GM19467 (cell line): ENCODE measurements around the gene RNU1-3.
"Not testable (repeated sequence)": the region's sequence is repeated elsewhere in the genome, so short reads cannot be mapped to it uniquely, and the experiment has no call there.

ENCODE experiments used
- ATAC-seq: cut with Tn5 transposase; IDR thresholded peaks from one replicate; pipeline ENCODE4 v1.9.1; 2021; ENCODE audit warnings: mild to moderate bottlenecking, moderate library complexity; ENCODE audit not compliant: unreplicated experiment

The RNU1-3 gene

DNA sequence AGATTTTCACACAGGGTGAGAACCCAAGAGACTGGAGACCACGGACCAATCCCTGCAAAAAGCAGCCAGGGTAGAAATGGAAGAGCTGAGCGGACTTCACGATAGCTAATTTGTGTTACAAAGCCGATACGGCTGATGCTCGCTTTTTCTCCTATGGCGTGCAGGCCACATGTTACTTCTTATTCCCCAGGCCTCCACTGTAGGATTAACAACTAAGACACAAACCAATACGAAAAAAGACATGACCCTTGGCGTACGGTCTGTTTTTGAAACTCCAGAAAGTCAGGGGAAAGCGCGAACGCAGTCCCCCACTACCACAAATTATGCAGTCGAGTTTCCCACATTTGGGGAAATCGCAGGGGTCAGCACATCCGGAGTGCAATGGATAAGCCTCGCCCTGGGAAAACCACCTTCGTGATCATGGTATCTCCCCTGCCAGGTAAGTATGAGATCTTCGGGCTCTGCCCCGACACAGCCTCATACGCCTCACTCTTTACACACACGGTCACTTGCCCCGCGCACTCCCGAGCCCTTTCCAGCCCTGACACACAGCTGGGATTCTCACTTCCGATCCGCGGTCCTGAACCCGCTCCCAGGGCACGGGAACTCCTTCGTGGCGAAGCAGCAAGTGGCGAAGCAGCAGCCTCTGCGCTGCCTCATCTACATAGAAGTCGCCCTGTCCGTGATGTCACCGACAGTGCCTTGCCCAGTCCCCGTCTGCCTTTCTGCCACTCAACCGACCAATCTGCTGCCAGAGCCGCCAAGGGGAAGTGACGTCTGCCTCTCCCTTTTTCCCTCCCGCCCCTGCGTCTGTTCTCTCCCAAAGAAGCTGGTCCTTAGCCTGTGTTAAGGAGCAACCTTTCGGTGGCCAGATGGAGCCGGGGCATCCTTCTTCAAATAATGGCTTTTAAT is at the start of gene RNU1-3:
Gene RNU1-3 (minus strand): TSS at position 447 of the 912 bp plus-strand sequence.
- peak; percentile 99 for ATAC-seq

- not testable (repeated sequence) for ATAC-seq
Observed at GRCh38 chr1:16713480-16713879, 46.7 kb upstream of the RNU1-3 start.

GRCh38 chr1:16712984-16713383 is 46.2 kb upstream of the RNU1-3 start:
- not testable (repeated sequence) for ATAC-seq

GRCh38 chr1:16712582-16712981 is 45.8 kb upstream of the RNU1-3 start:
- ATAC-seq: not testable (repeated sequence)

- ATAC-seq: not testable (repeated sequence)
Observed at GRCh38 chr1:16712131-16712530, 45.4 kb upstream of the RNU1-3 start.

DNA sequence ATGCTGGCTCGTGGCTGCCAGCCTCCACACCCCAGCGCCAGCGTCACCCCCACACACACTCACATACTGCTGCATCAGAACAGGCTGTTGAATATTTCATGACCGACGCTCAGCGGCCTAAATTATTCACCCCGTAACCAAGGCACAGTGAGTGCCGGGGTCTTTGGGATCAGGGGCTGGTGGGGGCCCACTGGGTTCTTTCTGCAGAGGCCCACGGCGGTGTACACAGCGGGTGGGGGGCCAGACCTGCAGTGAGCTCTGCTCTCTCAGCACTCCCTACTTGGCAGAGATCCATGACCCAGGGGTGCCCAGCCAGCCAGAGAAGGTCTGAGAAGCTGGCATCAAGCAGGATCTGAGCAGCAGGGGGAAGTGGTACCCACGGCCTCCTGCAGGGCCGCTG is 43.9 kb upstream of the RNU1-3 start:
- not testable (repeated sequence) for ATAC-seq

GRCh38 chr1:16709659-16710087 is 42.9 kb upstream of the RNU1-3 start:
- ATAC-seq: not testable (repeated sequence)

DNA sequence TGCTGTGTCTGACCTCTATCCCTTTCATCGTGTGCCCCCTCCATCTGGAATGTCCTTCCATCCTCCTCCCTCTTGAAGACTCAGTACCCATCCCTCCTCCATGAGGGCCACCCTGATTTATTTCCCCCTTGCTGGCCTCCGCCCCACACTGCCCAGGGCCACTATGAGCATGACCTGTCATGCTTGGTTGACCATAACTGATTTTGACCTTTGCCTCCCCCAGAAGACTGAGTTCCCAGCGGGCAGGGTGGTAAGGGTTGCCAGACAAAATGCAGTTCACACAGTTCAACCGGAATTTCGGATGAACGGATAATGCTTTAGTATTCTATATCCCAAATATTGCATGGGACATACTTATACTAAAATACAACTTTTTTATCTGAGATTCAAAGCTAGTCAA is 42.0 kb upstream of the RNU1-3 start:
- ATAC-seq: not testable (repeated sequence)

DNA sequence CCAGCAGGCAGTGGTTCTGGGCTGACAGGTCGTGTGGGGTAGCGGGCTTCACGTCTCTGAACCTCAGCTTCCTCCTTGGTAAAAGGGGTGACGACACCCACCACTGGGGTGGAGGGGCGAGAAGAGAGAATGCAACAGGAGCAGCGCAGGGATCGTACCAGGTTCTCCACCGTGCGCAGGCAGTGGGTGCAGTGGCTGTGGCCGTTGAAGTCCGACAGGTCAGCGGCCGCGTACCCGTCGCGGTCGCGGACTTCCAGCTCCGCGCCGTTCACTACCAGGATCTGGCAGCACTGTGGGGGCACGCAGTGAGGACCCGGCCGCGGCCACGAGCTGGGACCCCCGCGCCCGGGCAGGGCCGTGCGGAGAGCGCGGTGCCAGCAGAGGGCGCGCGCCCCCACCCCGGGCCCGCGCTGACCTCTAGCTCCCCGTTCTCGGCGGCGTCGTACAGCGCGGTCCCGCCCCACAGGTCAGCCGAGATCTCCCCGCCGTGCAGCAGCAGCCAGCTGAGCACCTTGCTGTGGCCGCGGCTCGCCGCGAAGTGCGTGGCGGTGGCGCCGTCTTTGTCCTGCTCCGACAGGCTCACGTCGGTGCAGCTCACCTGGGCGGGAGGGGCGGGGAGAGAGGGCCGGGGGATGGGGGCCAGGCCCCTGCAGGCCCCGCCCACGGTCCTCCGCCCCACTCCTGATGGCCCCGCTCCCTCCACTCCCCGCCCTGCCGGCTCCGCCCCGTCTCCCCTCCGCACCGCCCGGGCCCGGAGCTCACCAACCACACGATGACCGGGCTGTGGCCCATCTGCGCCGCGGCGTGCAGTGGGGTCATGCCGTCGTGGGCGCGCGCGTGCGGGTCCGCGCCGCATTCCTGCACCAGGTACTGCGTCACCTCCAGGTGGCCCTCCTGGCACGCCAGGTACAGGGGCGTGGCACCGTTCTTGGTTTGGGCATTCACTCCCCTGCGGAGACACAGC is 40.7 kb upstream of the RNU1-3 start:
- not testable (repeated sequence) for ATAC-seq

- not testable (repeated sequence) for ATAC-seq
Observed at GRCh38 chr1:16706302-16706701, 39.6 kb upstream of the RNU1-3 start.

DNA sequence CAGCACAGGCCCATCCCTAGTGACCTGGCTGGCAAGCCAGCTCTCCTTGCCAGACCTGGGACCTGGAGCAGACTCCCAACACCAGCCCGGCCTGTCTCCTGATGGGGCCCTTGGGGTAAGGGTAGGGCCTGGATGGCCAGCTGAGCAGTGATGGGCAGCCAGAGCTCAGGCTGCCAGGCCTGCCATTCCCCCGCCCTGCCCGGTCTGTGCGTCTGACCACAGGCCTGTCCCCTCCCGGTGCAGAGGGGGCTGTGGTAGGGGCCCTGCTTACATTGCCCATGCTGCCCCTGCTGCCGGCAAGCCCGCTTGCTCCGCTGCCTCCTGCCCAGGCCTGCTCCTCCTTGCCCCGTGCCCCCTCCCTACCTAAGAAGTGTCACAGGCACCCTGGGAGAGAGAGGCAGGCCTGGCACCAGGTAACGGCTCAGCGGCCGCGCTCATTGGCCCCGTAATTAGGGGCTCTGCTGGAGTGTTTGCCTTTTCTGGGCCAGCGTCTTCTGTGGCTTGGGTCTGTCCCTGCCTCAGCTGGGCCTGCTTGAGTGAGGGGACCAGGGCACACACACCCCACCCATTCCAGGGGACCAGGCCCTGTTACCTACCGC is 37.9 kb upstream of the RNU1-3 start:
- ATAC-seq: not testable (repeated sequence)

GRCh38 chr1:16704076-16704475 is 37.3 kb upstream of the RNU1-3 start:
- not testable (repeated sequence) for ATAC-seq

- ATAC-seq: not testable (repeated sequence)
Observed at GRCh38 chr1:16703602-16704001, 36.9 kb upstream of the RNU1-3 start.

- not testable (repeated sequence) for ATAC-seq
Observed at GRCh38 chr1:16703141-16703540, 36.4 kb upstream of the RNU1-3 start.

DNA sequence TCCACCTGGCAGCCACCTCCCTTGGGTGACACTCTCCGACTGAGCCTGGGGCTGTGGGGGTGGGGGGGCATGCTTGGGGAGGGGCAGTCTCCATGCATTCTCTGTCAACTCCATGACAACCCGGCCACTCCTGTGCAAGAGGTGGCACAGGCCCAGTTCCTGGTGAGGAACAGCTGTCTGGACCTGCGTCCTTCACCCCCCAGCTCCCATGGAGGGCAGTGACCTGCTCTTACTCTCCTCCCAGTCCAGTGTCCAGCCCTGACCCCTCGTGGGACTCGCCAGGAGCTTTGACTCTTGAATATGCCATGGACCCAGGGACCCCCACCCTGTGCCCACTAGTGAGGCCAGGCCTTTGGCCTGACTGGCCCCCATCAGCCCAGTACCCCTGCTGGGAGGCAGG is 35.5 kb upstream of the RNU1-3 start:
- ATAC-seq: not testable (repeated sequence)

DNA sequence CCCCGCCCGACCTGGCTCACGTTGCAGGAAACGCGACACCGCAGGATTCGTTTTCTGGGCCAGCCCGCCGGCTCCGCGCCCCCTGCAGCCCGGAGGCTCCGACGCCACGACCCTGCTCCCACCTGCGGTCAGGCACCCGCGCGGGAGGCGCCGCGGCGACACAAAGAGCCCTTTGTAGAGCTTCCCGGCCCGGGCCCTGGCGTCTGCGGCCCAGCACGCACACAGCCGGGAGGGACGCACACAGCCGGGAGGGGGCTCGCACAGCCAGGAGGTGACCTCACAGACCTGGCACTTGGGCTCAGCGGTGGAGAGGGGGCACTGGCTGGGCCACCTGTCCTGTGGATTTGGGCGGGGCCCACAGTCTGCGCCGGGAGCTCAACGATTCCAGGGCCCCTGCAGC is 34.4 kb upstream of the RNU1-3 start:
- not testable (repeated sequence) for ATAC-seq

GRCh38 chr1:16700138-16700895 is 33.6 kb upstream of the RNU1-3 start:
- ATAC-seq: not testable (repeated sequence)

DNA sequence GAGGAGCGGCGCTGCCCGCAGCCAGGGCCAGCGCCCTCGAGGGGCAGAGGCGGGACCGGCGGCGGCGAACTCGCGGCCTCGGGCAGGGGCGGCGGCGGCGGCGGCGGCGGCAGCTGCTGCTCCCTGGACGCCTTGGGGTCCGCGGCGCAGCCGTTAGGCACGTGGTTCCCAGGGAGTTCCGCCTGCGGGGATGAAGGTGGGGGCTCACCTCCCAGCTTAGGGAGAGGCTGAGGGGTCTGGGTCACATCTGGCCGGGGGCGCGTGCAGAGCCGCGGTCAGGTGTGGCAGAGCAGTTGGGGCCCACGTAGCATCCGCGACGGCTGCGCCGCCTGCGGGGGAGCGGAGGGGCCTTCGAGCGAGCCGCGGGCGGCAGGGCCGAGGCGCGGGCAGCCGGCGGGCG is 32.7 kb upstream of the RNU1-3 start:
- ATAC-seq: not testable (repeated sequence)

DNA sequence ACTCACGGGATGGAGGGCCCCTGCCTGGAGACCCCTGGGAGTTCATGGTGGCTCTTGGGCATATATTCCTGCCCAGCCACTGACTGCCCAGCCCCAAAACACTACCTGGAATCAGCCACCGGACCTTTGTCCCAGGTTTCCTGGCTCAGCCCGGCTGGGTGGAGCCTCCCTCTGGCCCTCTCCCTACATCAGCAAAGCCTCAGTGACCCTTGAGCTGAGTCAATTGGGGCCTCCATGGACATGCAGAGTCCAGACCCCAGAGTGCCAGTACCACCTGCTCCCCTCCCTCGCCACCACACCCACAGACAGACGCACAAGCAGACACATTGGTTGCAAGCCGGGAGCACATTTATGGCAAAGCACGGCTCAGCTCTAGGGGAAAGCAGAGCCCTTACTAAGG is 30.4 kb upstream of the RNU1-3 start:
- not testable (repeated sequence) for ATAC-seq
